PFSK-1 (cell line): Measurements from ENCODE around the gene ELMO2.

Experiments
- SIN3A ChIP-seq: IDR thresholded peaks from 2 replicates; pipeline ENCODE4 v1.6.1; 2012; ENCODE audit warnings: mild to moderate bottlenecking, low read length, moderate library complexity, borderline replicate concordance; ENCODE audit not compliant: insufficient read depth
- TAF1 ChIP-seq: IDR thresholded peaks from 2 replicates; pipeline ENCODE4 v1.6.1; 2012; ENCODE audit warnings: low read length, control low read depth, borderline replicate concordance; ENCODE audit not compliant: insufficient read depth

- no peak for TF ChIP-seq SIN3A
- TF ChIP-seq TAF1: no peak
These were observed 74.6 kb downstream of the ELMO2 start for GRCh38 chr20:46331611-46332361.
